GM12891 (cell line): Measurements from ENCODE around the gene EPS8L1.

ENCODE experiments used
- DNase-seq: peaks from one replicate; pipeline ENCODE4 v3.0.0; 2011; ENCODE audit warnings: low spot score; ENCODE audit not compliant: insufficient read length
- FAIRE-seq: peaks from 2 replicates; lab custom pipeline; 2011; peaks lifted over from hg19 to GRCh38; lab: Jason Lieb, UNC
- PAX5 ChIP-seq: IDR thresholded peaks from 2 replicates; pipeline ENCODE4 v1.6.1; 2011; ENCODE audit warnings: low read length, moderate library complexity, mild to moderate bottlenecking; ENCODE audit not compliant: insufficient read depth, severe bottlenecking
- POLR2A ChIP-seq: IDR thresholded peaks from 2 replicates; pipeline ENCODE4 v1.6.1; 2011; ENCODE audit warnings: low read depth, low read length, control low read depth
- POLR2AphosphoS5 ChIP-seq: IDR thresholded peaks from 2 replicates; pipeline ENCODE4 v1.6.1; 2011; ENCODE audit warnings: low read depth, low read length, control low read depth
- POU2F2 ChIP-seq: IDR thresholded peaks from 2 replicates; pipeline ENCODE4 v1.6.1; 2011; ENCODE audit warnings: low read depth, mild to moderate bottlenecking, control low read depth, low read length, moderate library complexity
- SPI1 ChIP-seq: IDR thresholded peaks from 2 replicates; pipeline ENCODE4 v1.6.1; 2011; ENCODE audit warnings: low read depth, low read length, control low read depth
- TAF1 ChIP-seq: IDR thresholded peaks from 2 replicates; pipeline ENCODE4 v1.6.1; 2011; ENCODE audit warnings: low read depth, low read length, control low read depth

The EPS8L1 gene

GRCh38 chr19:55095260-55096060 is 19.8 kb downstream of the EPS8L1 start:
- no peak for TF ChIP-seq POLR2A
- no peak for TF ChIP-seq TAF1
- TF ChIP-seq PAX5: no peak
- TF ChIP-seq POU2F2: no peak
- TF ChIP-seq SPI1: no peak
- TF ChIP-seq POLR2AphosphoS5: no peak
- DNase-seq (no peak), FAIRE-seq (no peak)

DNA sequence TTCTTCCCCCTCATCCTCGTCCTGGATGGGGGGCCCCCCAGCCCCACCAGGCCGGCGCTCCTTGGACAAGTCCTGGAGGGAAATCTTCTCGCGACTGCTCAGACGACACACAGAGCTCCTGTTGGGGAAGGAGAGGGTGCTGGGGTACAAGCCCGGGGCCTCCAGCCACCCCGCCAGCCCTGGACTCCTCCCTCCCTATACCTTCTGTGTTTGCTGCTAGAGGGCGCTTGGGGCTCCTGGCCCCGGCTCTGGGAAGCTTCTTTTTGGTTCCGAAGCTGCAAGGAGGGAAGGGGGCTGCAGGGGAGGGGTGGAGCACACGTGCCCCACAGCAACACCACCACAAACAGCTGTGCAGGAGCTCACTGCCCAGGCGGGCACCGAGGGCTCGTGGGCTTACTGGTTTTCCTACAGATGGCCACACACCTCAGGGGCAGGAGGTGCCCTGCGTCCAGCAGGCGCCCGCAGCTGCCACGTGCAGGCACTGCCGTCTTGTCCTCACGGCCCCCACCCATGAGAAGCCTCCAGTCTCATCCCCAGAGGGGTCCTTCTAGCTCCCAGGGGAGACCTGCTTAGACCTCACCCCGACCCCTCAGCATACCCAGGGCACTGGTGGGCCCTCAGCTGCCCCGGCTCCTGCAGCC is 20.5 kb downstream of the EPS8L1 start:
- TF ChIP-seq POU2F2 (no peak), TAF1 (no peak), PAX5 (no peak), SPI1 (no peak), POLR2A (no peak), POLR2AphosphoS5 (no peak)
- no peak for DNase-seq
- no peak for FAIRE-seq

DNA sequence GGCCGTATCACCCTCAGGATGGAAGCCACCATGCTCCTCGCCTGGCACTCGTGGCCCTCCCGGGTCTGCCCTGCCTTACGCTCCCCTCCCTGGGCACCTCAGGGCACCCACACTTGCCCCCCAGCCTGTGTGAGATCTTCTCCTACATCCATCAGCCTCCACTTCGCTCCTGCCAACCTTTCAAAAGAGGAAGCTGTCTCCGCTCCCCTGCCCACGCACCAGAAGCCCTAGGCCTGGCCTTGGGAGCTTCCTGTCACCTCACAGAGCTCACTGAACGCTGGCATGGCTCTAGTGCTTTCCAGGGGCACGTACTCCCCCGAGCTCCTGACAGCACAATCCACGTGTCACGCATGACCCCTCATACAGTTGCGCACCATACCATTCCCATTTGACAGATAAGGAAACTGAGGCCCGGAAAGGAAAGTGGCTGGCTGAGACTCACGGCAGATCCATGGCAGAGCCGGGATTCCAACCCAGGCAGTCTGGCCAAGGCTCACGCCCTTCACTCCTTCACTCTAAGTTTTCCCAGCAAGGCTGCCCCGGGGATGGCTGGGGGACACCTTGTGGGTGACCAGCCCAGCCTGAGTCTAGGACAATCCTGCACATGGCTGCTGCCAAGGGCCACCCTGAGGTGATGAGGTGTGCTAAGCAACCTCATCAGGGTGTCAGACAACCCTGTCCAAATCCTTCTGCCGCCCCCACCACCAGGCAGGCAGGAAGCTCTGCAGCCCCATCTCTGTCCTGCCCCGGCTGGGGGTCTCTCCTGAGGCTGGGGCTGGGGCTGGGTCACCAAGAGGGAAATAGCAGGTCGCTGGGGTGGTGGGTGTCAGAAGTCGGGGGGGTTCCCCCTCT is 22.4 kb downstream of the EPS8L1 start:
- DNase-seq (no peak), FAIRE-seq (no peak)
- TF ChIP-seq SPI1 (no peak), POLR2AphosphoS5 (no peak), POLR2A (no peak), POU2F2 (no peak), TAF1 (no peak), PAX5 (no peak)

GRCh38 chr19:55098716-55099556 is 23.3 kb downstream of the EPS8L1 start:
- FAIRE-seq (no peak), DNase-seq (no peak)

DNA sequence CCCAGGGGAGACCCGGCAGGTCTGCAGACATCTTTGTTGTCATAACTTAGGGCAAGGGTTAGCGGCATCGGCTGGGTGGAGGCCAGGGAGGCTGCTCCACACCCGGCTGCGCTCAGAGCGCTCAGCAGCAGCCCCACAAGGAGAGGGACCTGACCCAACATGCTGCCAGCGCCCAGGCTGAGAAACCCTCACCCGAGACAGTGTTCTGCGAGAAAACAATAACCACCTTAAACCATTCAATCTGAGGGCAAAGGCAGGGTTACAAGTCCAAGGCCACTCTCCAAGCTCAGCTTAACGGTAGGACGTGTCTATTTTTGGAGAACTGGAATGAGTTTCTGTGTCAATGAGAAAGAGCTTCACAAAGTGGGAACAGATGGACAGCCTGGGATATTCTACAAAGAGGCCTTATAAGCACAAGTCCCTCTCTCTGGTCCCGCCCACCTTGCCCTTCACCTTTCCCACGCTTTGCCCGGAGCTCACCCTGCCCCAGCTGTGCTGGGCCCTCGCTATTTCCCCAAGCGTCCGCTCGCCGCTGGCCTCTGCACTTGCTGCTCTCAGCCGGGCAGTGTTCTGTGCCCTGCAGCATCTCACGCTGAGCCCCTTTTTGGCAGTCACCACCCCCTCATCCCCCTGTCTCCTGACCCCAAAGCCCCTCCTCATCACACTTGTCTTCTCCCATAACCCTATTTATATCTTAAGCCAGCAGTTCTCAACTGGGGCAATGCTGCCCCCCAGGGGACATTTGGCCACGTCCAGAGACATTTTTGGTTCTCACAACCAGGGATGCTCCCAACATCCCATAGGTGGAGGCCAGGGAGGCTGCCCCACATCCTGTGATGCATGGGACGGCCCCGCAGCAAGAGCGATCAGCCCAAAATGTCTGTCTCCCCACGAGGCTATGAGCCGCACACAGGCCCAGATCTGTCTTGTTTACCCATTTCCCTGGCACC is 24.2 kb downstream of the EPS8L1 start:
- FAIRE-seq: no peak
- no peak for DNase-seq
- TF ChIP-seq POLR2AphosphoS5 (no peak), PAX5 (no peak), POU2F2 (no peak), SPI1 (no peak), TAF1 (no peak), POLR2A (no peak)

More at GRCh38 chr19:55098716-55099556, 23.3 kb downstream of the EPS8L1 start:
- TF ChIP-seq POLR2AphosphoS5: no peak
- TF ChIP-seq POLR2A: no peak
- TF ChIP-seq PAX5: no peak
- no peak for TF ChIP-seq TAF1
- TF ChIP-seq POU2F2: no peak
- no peak for TF ChIP-seq SPI1

GRCh38 chr19:55101261-55101660 is 25.6 kb downstream of the EPS8L1 start:
- no peak for FAIRE-seq
- TF ChIP-seq POLR2A (no peak), POLR2AphosphoS5 (no peak), TAF1 (no peak), POU2F2 (no peak), SPI1 (no peak), PAX5 (no peak)
- no peak for DNase-seq

DNA sequence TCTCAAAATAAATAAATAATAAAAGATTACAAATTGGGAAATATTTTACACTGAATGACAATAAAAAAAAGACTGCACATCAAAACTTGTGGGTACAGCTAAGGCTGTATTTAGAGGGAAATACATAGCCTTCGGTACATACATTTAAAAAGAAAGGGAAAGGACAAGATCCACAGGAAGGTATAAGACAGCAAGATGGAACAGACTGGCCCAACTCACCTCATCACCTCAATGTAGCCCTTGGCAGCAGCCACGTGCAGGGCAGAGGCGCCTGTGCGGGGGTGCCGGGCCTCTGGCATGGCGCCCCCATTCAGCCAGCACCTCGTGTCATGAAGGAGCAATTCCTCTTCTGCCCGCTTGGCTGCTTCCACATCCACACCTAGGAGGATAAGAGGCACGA is 27.5 kb downstream of the EPS8L1 start:
- FAIRE-seq (no peak), DNase-seq (no peak)
- TF ChIP-seq POLR2AphosphoS5: no peak
- TF ChIP-seq POLR2A: no peak
- TF ChIP-seq TAF1: no peak
- TF ChIP-seq PAX5: no peak
- TF ChIP-seq POU2F2: no peak
- TF ChIP-seq SPI1: no peak

DNA sequence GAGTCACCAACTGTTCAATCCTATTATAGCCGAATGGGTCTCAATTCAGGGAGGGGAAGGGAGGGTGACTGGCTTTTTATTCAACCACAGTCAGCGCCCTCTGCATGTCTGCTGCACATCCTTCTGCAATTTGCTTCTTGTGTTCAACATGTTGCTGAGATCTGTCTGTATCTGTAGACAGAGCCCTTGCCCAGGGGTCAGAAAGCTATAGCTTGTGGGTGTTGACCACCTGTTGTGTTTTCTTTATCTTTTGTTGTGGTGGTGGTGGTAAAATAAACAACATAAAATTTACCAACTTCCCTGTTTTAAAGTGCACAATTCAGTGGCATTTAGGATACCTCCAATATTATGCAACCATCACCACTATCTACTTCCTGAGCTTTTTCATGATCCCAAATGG is 29.6 kb downstream of the EPS8L1 start:
- TF ChIP-seq TAF1: no peak
- no peak for TF ChIP-seq POLR2A
- TF ChIP-seq PAX5: no peak
- TF ChIP-seq SPI1: no peak
- FAIRE-seq: no peak
- no peak for DNase-seq
